Measurements from ENCODE around the gene FITM2.

DNA sequence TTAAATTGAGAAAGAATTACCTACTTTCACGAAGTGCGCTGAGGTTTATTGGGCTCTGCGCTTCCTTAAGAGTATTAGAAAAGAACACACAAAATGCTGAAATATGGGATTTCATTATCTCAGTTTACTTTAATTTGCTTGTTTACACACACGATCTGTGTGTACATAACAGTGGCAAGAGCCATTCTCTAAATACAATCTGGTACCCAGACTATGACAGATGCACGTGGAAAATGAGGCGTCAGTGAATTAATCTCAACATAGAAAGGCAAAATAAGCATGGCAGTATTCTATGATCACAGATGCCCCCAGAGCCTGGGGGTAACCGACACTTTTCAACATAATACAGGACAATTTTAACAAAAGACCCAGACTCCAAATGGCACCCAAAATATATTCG, 8.3 kb downstream of the FITM2 start:
- TF ChIP-seq POLR2A (IDR thresholded peaks at IDR 0.05) = no peak
- TF ChIP-seq CTCF (IDR thresholded peaks at IDR 0.05) = no peak
